Fibroblast of mammary gland (primary cell): Measurements from ENCODE around the gene CHCHD3.
A peak's percentile ranks its signal among the peaks of the same experiment; 100 is the strongest.

Source experiments
- DNase-seq: peaks from one replicate; pipeline ENCODE4 v3.0.0-alpha.2; 2010; ENCODE audit warnings: low read depth
- H3K4me3 ChIP-seq: 2 replicates; pipeline ENCODE4 v1.5.1; 2011; ENCODE audit warnings: low read depth, mild to moderate bottlenecking, low read length, moderate library complexity; ENCODE audit not compliant: control insufficient read depth
- TF ChIP-seq, protein P1 (sequence below): conservative IDR thresholded peaks from 2 replicates; pipeline ENCODE4 v1.5.1; 2011; ENCODE audit warnings: low read depth, low read length, inconsistent platforms; ENCODE audit not compliant: control insufficient read depth, insufficient read depth

Gene CHCHD3

DNA sequence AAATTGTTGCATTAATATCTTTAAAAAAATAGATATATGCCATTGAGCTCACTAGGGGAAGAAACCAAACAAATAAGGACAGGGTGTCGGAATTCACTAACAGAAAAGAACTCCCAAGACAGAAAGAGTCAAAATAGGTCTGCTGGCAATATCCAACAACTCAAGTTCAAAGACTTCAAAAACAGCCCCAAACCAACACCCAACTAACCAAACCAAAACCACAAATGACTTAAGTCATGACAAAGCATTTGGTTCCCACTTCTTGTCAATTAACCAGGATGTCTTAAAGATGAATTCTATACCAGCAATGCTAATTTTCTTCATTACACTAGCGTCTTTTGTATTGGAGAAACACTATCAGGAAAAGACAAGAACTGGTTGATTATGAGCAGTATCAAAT lies 256.7 kb downstream of the CHCHD3 start:
- TF ChIP-seq, protein P1, sequence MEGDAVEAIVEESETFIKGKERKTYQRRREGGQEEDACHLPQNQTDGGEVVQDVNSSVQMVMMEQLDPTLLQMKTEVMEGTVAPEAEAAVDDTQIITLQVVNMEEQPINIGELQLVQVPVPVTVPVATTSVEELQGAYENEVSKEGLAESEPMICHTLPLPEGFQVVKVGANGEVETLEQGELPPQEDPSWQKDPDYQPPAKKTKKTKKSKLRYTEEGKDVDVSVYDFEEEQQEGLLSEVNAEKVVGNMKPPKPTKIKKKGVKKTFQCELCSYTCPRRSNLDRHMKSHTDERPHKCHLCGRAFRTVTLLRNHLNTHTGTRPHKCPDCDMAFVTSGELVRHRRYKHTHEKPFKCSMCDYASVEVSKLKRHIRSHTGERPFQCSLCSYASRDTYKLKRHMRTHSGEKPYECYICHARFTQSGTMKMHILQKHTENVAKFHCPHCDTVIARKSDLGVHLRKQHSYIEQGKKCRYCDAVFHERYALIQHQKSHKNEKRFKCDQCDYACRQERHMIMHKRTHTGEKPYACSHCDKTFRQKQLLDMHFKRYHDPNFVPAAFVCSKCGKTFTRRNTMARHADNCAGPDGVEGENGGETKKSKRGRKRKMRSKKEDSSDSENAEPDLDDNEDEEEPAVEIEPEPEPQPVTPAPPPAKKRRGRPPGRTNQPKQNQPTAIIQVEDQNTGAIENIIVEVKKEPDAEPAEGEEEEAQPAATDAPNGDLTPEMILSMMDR = no peak
- no peak for DNase-seq
- H3K4me3 ChIP-seq = no peak overlapping the region

DNA sequence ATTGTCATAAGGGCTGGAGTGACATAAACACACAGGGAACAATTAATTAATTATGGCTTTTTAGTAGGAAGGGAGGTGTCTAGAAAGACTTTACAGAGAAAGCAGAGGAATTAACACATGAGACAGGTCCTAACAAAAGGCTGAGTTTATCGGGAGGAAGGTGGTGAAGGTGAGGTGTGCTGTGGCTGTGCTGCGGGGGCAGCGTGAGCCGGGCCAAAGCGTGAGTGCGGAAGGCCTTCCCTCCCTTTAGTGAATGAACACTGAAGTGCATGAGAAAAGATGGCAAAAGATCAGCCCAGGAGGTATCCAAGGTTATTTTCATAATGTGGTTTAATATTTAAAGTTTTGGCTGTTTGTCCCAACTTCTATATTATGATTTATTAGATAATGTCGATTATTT lies 262.2 kb downstream of the CHCHD3 start:
- no peak overlapping the region for H3K4me3 ChIP-seq
- TF ChIP-seq, protein P1 = no peak
- no peak for DNase-seq

DNA sequence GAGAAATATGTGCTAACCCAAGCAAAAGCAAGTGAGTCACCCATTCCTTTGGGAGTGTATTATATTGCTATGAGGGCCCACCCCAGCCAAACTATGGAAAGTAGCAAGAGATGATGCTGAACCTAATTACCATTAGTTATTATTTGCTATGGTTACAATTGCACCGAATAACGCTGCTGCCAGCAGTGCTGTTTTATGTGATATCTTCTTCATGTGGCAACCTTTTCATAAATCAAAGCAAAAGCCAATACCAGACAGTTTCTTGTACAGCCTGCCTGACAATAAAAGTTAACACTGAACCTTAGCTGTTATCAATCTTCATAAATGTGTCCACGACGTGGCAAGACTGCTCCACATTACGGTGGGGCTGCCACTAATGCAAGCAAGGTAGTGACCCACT lies 263.9 kb downstream of the CHCHD3 start:
- TF ChIP-seq, protein P1 = no peak
- no peak overlapping the region for H3K4me3 ChIP-seq
- DNase-seq = peak; percentile 34

DNA sequence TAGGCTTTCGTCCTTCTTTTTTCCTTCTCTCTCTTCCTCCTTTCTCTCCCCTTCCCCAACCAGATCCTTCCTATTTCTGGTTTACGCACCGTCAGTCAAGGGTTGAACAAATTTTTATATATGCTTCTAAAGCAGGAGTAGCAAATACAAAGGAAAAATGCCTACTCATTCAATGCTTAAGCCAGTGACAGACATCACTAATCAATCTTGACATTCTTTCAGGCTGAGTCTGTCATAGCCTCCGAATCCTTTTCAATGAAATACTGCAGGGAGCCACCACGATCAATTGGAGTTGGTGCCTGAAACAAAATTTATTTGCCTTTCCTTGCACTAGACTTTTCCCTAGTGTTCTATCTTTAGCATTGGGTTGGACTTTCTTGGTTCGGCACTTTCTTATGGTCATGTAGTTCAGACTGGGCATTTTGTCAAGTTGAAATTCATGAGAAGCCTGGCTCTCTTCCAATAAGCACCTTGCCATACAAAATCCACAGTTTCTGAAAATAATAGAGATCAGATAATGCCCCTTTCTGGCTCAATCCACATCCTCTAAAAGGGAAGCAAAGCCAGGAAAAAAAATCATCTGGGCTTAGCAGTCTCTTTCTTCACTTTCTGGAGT lies 266.1 kb downstream of the CHCHD3 start:
- no peak overlapping the region for H3K4me3 ChIP-seq
- peak; percentile 16 for DNase-seq
- TF ChIP-seq, protein P1 = no peak

DNA sequence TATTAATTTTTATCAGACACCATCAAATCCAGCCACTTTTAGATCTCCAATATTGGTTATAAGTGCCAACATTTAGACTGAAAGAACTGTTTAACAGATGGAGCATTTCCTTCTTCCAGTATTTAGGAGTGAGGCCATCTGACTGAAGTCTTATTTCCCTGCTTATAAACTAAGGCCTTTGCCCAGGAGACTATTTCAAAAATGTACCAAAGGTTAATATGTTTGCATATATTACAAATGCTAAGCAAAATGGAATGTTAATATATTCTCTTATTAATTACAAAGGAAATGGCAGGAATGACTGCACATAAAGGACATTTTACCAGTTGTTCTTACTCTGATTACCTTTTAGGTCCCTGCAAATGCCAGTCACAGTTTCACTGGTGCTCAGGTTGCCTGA lies 266.8 kb downstream of the CHCHD3 start:
- no peak for DNase-seq
- no peak overlapping the region for H3K4me3 ChIP-seq
- TF ChIP-seq, protein P1 = no peak

DNA sequence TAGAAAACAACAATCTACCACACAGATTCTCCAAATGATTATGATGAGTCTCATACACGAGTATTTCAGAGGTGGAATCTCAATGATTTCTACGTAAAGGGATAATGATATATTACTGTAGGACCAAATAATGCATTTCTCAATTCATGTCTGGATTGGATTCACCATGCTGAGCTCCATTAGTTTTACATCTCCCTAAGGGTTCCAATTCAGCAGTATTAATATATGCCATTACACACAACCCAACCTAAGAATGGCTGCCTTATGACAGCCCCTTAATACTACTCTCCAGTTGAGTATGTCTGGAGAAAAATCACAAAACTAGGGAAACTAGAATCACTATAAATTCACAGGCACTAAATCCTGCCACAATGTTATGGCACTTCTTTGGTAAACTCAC lies 271.3 kb downstream of the CHCHD3 start:
- TF ChIP-seq, protein P1 = no peak
- DNase-seq = no peak
- H3K4me3 ChIP-seq = no peak overlapping the region

DNA sequence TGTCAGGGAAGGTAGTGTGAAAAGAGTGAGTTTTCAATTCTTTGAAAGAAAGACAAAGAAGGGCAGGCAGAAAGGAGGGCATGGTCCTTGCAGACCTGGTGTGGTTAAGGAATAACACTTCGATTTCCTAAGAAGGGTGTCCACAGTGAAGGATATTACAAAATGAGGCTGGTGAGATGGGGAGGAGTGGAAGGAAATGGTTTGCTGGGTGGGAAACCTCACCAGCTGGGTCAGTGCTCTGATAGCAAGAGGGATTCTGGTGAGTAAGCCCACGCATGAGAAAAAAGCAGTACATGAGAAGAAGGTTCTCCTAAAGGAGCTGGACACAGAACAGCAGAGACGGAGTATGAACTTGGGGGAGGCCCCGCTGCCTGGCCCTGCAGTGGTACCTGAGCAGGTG lies 275.1 kb downstream of the CHCHD3 start:
- no peak for DNase-seq
- TF ChIP-seq, protein P1 = no peak
- H3K4me3 ChIP-seq = no peak overlapping the region
